NCI-H1694 treated with DMSO at 0.1 percent for 48 hours (cell line): ENCODE results near the gene C22orf23.

Source experiments
- DNase-seq: peaks from one replicate; lab custom pipeline; 2025; lab: John Stamatoyannopoulos, UW

The C22orf23 gene

GRCh38 chr22:37953437-37954179 lies at the start of gene C22orf23, which contains the start of gene POLR2F:
Gene C22orf23 (minus strand): TSS chr22:37953601. CDS start chr22:37953149, 452 bp downstream.
Gene POLR2F (plus strand): TSS chr22:37953699. CDS start chr22:37953788, 89 bp downstream.
- DNase-seq, result peak; percentile 81

GRCh38 chr22:37999640-38000272 lies 46.4 kb upstream of the C22orf23 start:
- DNase-seq, result peak; percentile 12

- DNase-seq, result no peak
These were observed 45.8 kb upstream of the C22orf23 start for GRCh38 chr22:37999236-37999635.

- no peak for DNase-seq
These were observed 45.1 kb upstream of the C22orf23 start for GRCh38 chr22:37998543-37998942.

- DNase-seq, result peak; percentile 9
These were observed 43.3 kb upstream of the C22orf23 start for GRCh38 chr22:37996515-37997246.

GRCh38 chr22:37996079-37996478 lies 42.7 kb upstream of the C22orf23 start:
- no peak for DNase-seq

GRCh38 chr22:37995460-37995859 lies 42.1 kb upstream of the C22orf23 start:
- DNase-seq, result no peak

- no peak for DNase-seq
These were observed 41.6 kb upstream of the C22orf23 start for GRCh38 chr22:37994982-37995381.

GRCh38 chr22:37994049-37994448 lies 40.6 kb upstream of the C22orf23 start:
- DNase-seq, result no peak

- DNase-seq, result no peak
These were observed 38.5 kb upstream of the C22orf23 start for GRCh38 chr22:37991731-37992442.

GRCh38 chr22:37990862-37991261 lies 37.5 kb upstream of the C22orf23 start:
- DNase-seq, result no peak

- no peak for DNase-seq
These were observed 36.9 kb upstream of the C22orf23 start for GRCh38 chr22:37990301-37990700.

- no peak for DNase-seq
These were observed 36.0 kb upstream of the C22orf23 start for GRCh38 chr22:37989146-37990045.

GRCh38 chr22:37986371-37986770 lies 33.0 kb upstream of the C22orf23 start:
- no peak for DNase-seq

GRCh38 chr22:37985751-37986281 lies 32.4 kb upstream of the C22orf23 start:
- DNase-seq, result no peak

GRCh38 chr22:37985050-37985585 lies 31.7 kb upstream of the C22orf23 start:
- DNase-seq, result no peak

GRCh38 chr22:37983860-37984791 lies 30.7 kb upstream of the C22orf23 start, which contains the start of gene SOX10:
Gene SOX10 (minus strand): TSS chr22:37984555. CDS start chr22:37983784, 771 bp downstream.
- no peak for DNase-seq

- no peak for DNase-seq
These were observed 29.8 kb upstream of the C22orf23 start for GRCh38 chr22:37982938-37983859.
